Activated T-cell treated with anti-CD3 and anti-CD28 coated beads for 48 hours (primary cell): ENCODE measurements around the gene MAPK10.
"Not testable (repeated sequence)": the region's sequence is repeated elsewhere in the genome, so short reads cannot be mapped to it uniquely, and the experiment has no call there.

Source experiments
- DNase-seq: peaks from one replicate; pipeline ENCODE4 v3.0.0-alpha.2; 2020; ENCODE audit warnings: low read depth

Gene MAPK10

DNA sequence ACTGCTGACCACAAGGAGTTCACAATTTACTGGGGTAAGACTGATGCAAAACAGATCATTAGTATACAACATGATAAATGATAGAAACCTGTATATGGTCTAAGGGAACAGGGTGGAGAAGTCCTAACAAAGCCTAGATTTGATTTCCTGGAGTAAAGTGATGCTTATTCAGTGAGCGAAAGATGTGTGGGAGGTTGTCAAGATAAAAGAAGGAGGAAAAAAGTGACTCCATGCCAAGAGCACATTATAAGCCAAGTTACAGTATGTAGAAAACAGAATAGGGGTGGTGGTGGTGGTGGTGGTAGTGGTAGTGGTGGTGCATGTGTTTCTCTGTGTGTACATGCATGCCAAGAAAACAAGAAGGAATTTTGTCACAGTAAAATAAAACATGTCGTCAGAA is 325.2 kb downstream of the MAPK10 start:
- DNase-seq, result no peak

DNA sequence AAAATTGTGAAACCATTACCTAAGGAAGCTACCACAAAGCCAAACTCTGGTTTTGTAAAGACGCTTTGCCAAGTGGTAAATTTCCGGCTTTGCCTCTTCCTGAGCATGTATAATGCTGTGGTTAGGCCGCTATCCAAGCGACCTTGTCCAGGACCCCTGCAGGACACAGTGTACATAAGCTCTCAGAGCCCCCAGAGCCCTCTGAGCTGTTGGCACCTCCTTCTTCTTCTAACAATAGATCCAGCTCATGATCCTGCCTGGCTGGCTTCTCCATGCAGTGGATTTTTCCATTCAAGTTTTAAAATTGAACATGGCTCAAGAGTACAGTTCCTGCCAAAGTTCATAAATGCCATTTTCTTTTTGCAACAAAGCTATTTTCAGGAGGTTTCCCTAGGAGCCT is 326.7 kb downstream of the MAPK10 start:
- no peak for DNase-seq

DNA sequence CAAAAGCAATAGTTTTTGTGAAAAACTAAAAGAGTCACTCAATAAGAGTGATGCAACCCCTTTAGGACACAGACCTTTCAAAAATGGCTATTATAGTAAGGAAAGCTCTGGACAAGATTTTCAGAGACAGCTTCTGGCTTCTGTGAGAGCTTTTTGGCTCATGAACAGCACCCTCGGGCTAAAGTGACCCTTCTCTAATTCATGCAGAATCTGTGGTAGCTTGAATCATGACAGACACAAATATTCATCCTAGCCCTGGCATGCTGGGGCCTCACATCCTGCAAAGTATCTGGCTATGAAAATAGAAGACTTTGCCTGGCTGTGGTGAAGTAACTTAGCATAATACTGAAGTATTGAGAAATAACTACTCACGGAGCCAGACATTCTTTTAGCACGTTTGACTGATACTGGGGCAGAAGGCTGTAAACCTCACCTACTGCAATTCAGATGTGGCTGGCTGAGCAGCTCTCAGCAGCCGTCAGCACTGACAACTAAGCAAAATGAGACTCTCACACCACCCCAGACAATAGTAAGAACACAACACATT is 327.3 kb downstream of the MAPK10 start:
- no peak for DNase-seq

DNA sequence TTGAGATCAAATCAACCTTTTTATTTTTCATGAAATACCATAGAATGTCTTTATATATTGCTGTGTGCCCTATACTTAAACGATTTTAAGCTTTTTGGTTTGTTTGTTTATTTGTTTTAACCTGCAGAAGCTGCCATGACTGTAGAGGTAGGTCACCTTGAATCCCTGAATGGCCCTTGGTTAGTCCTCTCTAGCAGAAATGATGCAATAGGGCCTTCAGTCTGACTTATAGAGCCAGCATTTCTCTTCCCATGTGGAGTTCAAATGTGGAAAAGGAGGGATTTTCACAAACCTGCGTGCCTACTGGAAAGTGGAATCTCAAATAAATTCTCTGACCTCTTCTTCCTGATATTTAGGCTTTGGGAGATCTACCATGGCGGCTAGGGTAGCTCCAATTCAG is 327.9 kb downstream of the MAPK10 start:
- DNase-seq, result no peak

DNA sequence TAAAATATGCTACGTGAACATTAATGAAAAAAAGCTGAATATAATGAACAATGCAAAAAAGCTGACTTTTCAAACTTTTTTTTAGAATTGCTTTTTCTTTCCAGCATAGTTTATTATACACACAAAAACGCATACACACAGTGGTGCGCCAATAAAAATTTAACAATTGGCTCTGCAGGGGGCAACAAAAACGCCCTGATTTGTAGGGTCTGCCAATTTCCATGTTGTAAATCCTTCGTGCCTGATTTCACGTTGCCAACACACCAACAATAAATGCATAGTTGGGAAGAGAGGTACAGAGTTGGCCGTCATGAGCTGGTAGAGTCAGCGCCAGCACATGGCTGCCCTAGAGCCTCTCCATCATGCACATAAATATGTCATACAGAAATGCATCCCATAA is 333.1 kb downstream of the MAPK10 start:
- no peak for DNase-seq

DNA sequence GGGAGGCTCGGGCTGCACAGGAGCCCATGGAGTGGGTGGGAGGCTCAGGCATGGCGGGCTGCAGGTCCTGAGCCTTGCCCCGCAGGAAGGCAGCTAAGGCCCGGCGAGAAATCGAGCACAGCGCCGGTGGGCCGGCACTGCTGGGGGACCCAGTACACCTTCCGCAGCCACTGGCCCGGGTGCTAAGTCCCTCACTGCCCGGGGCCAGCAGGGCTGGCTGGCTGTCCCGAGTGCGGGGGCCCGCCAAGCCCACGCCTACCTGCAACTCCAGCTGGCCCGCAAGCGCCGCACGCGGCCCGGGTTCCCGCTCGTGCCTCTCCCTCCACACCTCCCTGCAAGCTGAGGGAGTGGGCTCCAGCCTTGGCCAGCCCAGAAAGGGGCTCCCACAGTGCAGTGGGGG is 338.2 kb downstream of the MAPK10 start:
- not testable (repeated sequence) for DNase-seq

DNA sequence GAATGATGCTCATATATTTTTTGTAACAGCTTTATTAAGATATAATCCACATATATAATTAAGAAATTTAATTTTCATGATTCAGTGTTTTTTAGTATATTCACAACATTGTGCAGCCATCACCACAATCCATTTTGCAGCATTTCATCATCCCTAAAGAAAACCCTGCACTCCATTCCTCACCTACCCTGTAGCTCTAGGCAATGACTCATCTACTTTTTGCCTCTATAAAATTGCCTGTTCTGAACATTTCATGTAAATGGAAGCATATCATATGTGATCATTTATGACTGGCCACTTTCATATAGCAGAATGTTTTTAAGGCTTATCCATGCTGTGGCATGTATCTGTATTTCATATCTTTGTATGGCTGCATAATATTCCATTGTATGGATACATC is 339.9 kb downstream of the MAPK10 start:
- no peak for DNase-seq

DNA sequence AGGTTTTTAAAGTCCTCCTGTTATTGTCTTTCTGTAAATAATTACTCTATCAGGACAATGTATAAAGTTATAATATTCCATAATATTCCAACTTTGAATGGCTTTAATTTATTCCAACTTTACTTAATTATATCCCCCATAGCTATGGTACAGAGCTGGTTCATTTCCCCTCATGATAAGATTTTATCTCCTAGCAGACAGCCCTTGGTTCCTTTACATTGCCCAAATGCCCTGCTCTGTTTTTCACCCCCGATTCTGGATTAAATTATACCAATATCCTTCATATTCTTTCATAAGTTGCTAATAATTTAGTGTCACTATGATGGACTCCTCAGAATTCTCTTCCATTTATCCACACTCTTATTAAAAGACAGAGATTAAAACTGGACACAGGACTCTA is 340.5 kb downstream of the MAPK10 start:
- DNase-seq, result no peak

DNA sequence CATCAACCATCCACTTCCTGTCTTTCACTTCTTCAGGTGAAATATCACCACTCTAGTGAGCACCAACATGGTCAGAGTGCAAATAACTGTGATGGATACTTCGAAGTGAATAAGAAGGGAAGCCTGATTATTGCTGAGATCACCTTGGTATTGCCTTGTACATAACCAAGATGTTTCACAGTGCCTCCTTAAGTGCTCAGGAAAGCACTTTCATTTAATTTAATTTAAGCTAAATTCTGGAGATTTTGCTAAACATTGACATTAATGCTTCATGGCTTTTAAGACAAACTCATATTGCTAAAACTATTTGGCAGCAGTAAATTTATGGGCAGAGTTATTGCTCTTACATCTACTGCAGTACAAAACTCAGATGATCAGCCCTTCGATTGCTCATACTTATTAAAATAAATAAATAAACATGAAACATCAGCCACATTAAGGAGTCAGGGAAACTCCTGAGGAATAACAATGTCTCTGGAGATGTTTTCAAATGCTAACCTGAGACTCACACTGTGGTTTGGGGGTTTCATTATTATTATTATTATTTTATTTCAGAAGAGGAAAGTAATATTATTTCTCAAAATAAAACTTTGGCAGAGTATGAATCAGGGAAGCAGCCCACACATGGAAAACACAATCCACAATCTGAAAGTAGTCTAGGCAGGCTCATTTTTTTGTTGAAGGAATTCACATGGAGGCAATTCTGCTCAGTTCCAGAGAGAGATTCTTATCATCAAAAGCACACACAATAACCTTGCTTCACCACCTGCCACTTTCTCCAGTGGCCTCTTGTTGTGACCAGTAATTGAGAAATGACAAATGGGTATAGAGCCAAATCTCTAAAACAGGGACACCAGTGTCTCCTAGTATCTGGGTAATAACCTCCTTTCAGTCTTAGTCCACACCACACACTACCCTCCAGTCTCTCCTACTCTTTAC is 344.2 kb downstream of the MAPK10 start:
- DNase-seq, result no peak

DNA sequence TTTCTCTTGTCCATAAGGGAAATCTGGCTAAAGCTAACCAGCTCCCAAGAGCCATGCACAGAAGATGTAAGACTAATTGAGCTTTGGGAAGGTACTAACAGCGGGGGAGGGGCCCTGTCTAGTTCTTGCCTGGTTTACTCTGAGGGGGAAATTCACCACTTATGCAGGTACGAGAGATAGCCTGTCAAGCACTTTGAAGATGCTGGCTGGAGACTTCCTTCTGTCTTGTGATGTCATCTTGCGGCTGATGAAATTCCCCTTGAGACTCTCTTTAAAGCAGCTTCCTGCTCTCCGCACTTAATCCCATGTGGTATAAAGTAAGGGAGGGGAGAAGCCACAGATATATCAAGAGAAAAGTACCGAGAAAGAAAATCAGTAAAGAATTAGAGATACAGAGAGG is 345.3 kb downstream of the MAPK10 start:
- no peak for DNase-seq

DNA sequence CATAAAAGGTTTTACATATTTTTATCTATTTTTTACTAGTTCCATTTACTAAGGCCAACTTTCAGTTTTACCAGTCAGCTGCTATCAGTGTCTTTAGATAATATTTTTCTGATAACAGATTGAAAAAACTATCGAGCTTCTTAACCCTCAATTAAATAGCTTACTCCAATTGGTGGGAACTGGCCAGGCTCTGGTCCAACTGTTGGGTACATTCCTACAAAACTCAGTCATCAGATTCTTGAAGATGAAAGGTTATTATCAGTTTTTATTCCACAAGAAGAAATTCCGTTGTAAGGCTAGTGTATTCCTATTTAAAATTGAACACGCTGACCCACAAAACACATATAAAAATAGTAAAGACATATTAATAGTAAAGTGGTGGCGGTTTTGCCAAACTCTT is 346.2 kb downstream of the MAPK10 start:
- DNase-seq, result no peak

DNA sequence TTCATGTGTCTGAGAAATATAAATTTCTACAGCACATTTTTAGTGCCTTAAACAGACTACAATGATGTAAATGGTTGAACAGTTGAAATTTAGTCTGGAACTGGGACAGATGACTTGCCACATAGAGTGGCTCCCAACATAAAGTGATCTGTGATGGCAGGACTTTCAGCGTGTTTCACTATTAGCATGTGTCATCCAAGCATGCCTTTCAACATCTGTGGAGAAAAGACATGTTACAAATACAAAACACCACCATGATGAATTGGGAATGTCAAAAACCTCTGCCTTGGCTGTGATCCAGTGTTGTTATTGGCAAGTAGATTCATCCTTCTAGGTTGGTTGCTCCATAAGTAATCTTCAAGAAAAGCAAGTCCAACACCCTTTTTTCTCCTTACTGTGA is 348.7 kb downstream of the MAPK10 start:
- no peak for DNase-seq

DNA sequence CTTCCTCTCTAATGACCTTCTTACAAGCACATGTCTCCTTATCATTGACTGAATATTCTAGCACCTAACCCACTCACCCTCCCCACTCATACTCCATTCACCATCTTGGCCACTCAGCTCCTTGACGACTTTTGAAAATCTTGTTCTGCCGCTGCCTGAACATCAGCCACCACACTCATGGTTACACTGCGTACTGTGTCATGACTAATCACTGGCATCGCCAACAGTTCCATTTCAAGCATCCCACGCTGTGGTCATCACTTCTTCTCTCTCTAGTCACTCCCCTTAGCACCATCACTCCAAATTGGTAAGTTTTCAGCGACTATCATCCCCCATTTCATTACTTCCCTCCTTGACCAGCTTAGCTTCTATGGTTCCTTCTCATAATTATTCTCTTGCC is 352.8 kb downstream of the MAPK10 start:
- DNase-seq, result no peak

DNA sequence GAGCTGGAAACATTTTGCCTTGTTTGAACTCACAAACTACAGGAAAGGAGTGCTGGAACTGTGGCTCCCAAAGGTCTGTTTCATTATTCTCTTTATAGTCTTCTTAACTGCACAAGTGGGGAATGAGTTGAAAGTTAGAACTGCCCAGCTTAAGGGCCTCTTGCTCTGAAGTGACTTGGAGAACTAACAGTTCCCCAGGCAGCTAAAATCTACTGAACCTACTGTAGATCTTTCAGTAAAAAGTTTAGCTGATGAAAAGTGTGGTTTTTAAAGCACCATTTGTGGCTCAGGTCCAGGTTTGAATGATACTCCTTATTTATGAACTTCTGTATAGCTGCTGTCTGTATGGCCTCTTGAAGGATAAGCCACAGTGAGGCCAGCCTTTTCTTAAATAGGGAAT is 353.8 kb downstream of the MAPK10 start:
- no peak for DNase-seq

DNA sequence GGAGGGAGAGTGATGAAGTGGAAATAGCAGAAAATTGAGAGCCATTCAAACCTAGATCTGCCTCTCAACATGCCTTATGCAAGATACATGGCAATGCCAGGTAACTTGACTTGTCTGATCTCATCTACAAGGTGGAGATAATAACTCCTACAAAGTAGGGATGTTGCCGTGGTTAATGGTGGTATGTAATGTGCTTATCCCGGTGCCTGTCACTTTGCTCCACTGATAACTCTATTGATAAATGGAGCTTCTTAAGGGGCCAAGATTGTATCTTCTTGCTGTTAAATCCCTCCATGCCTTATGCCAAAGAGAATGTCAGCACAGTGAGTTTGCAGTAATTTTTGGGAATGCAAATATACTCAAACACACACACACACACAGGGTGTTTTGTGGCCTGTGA is 355.8 kb downstream of the MAPK10 start:
- DNase-seq, result no peak

DNA sequence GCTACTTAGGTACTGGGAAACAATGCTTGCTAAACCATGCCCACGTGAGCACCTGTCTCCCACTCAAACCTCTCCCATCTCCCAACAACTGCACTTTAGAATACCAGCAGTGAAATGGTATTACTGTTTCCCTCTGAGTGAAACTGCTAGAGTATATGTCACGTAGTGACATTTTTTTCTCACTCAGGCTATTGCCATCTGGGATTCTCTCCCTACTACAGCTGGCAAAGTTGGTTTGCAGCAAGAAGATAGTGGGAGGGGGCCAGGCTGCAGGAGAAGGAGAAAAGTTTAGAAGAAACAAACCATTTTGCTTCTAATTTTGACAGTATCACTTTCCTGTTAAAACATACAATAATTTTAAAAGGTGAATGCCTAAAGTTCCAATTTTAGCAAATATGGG is 358.3 kb downstream of the MAPK10 start:
- no peak for DNase-seq

DNA sequence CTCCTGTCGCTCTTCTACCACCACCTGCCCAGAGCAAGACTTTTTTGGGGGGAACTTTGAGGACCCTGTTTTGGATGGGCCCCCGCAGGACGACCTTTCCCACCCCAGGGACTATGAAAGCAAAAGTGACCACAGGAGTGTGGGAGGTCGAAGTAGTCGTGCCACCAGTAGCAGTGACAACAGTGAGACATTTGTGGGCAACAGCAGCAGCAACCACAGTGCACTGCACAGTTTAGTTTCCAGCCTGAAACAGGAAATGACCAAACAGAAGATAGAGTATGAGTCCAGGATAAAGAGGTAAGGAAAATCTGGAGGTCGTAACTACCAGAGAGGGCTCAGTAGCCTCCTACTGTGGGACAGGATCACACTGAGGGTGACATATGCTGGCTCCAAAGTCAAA is 364.5 kb downstream of the MAPK10 start:
- no peak for DNase-seq

DNA sequence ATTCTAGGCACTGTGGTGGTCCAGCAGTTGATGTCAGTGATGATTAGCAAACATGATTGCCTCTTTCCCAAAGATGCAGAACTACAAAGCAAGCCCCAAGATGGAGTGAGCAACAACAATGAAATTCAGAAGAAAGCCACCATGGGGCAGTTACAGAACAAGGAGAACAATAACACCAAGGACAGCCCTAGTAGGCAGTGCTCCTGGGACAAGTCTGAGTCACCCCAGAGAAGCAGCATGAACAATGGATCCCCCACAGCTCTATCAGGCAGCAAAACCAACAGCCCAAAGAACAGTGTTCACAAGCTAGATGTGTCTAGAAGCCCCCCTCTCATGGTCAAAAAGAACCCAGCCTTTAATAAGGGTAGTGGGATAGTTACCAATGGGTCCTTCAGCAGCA is 365.3 kb downstream of the MAPK10 start:
- no peak for DNase-seq

DNA sequence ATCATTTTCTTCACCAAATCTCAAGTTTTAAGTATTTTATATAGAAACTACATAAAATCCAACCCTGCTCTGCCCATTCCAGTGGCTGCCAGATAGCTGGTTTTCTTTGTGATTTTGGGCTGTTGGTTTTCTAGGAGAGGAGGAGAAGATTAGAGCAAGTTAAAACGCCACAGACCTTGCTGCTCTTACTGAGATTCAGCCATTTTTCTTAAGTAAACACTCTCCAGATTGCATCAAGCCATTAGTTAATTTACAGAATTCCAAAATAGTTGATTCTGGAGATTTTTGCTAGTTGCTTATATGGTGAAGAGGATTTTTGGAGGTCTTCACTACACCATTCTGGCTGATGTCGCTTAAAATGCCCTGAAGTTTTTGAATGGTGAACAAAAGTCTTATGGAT is 366.2 kb downstream of the MAPK10 start:
- DNase-seq, result no peak

DNA sequence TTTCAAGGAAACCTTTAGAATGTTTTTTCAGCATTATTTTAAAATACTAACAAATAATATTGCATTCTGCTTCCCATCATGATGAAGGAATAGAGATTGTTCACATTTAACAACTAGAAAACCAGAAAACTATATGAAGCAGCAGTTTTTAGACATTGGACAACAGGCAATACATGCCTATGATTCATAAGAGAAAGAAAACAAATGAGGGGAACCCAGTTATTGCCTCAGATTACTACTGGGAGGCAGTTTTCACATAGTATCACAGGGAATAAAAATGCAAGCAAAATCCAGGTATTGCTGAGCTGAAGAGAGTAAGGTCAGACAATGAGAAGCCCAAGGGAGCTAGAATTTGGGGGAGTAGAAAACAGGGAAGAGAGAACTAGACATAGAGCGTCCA is 373.6 kb downstream of the MAPK10 start:
- DNase-seq, result no peak

DNA sequence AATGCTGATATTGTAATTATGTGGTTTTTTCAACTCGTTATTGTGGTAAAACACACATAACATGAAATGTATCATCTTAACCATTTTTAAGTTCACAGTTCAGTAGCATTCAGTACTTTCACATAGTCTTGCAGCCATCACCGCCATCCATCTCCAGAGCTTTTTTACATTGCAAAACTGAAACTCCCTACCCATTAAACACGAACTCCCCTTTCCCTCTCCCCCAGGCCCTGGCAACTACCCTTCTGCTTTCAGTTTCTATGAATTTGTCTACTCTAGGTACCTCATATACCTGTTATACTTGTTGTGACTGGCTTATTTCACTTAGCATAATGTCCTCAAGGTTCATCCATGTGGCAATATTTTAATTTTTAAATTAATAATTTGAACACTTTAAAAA is 380.6 kb downstream of the MAPK10 start:
- no peak for DNase-seq

DNA sequence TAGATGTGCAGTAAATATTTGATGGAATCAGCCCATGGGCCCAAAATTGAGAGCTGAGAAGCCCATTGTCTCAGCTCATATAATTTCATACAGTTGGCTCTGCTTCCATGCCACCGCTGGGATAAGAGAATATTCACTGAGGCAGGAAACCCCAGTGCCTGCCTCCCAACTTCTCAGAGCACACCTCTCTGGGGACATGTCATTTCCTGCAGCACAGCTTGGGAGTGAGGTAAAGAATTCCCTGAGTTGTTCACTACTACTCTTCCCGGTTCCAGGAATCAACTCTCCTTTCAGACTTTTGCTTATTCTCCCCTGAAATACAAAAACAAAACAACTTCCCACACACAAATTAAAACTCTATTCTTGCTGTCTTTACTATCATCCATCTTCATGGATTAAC is 389.3 kb downstream of the MAPK10 start:
- DNase-seq, result no peak

DNA sequence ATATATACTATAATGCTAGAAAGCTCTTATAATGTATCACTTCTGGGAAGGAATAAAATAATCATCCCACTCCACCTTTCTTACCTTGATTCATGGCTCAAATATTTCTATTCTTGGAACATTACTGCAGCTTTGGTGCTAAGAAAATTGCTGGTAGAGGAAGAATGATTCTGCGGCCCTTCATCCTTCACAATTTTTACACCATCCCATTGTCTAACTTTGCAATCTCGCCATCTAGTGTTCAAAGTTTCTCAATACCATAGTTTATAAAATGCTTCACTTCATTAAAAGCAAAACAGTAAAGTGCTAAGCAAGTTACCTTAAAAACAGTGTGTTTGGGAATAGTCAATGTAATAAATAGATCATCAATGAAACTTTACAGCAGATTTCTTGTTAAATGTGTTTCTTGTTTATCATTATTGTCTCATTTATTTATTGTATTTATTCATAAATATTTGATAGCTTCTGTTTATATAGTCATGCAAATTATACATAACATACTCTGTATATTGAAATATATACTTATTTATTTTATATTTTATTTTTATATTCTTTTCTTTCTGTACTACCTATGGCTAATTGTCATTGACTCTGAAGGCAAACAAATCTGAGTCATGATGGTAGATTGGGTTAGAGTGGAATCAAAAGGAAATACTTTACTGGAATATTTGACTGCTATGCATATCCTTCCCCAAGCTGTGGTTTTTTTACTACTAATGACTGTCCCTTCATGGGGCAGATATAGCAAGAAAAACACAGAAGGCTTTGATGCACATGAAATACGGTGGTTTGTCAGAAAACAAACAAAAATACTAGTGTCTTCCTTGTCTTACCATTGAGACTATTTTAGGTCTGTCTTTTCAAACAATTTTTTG is 390.7 kb downstream of the MAPK10 start:
- DNase-seq, result no peak
